ENCODE results near the gene COPS3.

- TF ChIP-seq POLR2A (IDR thresholded peaks at IDR 0.05): no peak
- no peak for TF ChIP-seq CTCF (IDR thresholded peaks at IDR 0.05)
These were observed 1.7 kb downstream of the COPS3 start for GRCh38 chr17:17279316-17279715.
